ENCODE data around the gene CIRBP. TPM values are rescaled to one million over a fixed set of nuclear protein-coding genes. Genes with fewer than 3 reads are reported as not detected.

Gene CIRBP
- total and polyA plus RNA-seq, 2 of the 13 experiments (the other 11 are each of a cell fraction or from before 2014, with no cell fraction given), result 133 to 140 TPM

GRCh38 chr19:1248786-1249297, 20.3 kb upstream of the CIRBP start (continued):
- TF ChIP-seq ZNF639 (CRISPR knock-in tag; conservative IDR thresholded peaks at IDR 0.05) (0 out of 2 replicates have a peak, but pooled peaks have one; percentile 4), SP5 (CRISPR knock-in tag; IDR thresholded peaks at IDR 0.05; ENCODE audit: borderline replicate concordance, low read depth) (peak; percentile 63; the same call in 1 of the 2 replicates), STAT6 (CRISPR knock-in tag; IDR thresholded peaks at IDR 0.05; ENCODE audit: borderline replicate concordance) (no peak), GMEB1 (CRISPR knock-in tag; IDR thresholded peaks at IDR 0.05; ENCODE audit: borderline replicate concordance) (no peak), ZNF652 (CRISPR knock-in tag; IDR thresholded peaks at IDR 0.05; ENCODE audit: borderline replicate concordance, low read depth) (no peak), PPARG (CRISPR knock-in tag; conservative IDR thresholded peaks at IDR 0.05) (0 out of 2 replicates have a peak, but pooled peaks have one; percentile 3), GRHL1 (CRISPR knock-in tag; conservative IDR thresholded peaks at IDR 0.05) (no peak), ZNF430 (CRISPR knock-in tag; IDR thresholded peaks at IDR 0.05) (0 out of 2 replicates have a peak, but pooled peaks have one; percentile 6), ARNT2 (CRISPR knock-in tag; IDR thresholded peaks at IDR 0.05; ENCODE audit: low read depth) (peak; percentile 34; the same call in 1 of the 2 replicates), HIVEP1 (CRISPR knock-in tag; IDR thresholded peaks at IDR 0.05) (no peak), REST (IDR thresholded peaks at IDR 0.05; ENCODE audit: borderline replicate concordance in 1 of 2, low read depth in 1 of 2, low read length in 2 of 2) (no peak), KDM2A (CRISPR knock-in tag; IDR thresholded peaks at IDR 0.05; ENCODE audit: borderline replicate concordance, low read depth) (peak; percentile 13; the same call in 1 of the 2 replicates), SIX1 (CRISPR knock-in tag; IDR thresholded peaks at IDR 0.05; ENCODE audit: borderline replicate concordance) (no peak), HMGXB4 (CRISPR knock-in tag; IDR thresholded peaks at IDR 0.05; ENCODE audit: borderline replicate concordance in 1 of 2, low read depth in 1 of 2) (peak in 1 of 2 experiments; percentile 13; a peak in 1 of 4 replicates)

Measured in HepG2 (cell line).